Duodenal mucosa (tissue), 2 donors: ENCODE data around the gene SPX.

Experiments used
- H3K27ac ChIP-seq: one replicate; pipeline ENCODE4 v1.7.0; 2013; ENCODE audit warnings: low read depth, low read length
- H3K27me3 ChIP-seq, 2 donors: one replicate each; pipeline ENCODE4 v1.7.0; 2013; ENCODE audit warnings: low read length in 2 of 2, control low read depth in 1 of 2; ENCODE audit not compliant: insufficient read depth in 2 of 2, control insufficient read depth in 1 of 2
- H3K36me3 ChIP-seq, 2 donors: one replicate each; pipeline ENCODE4 v1.7.0; 2013; ENCODE audit warnings: low read length in 2 of 2, control low read depth in 1 of 2; ENCODE audit not compliant: insufficient read depth in 2 of 2, control insufficient read depth in 1 of 2
- H3K4me1 ChIP-seq, 2 donors: one replicate each; pipeline ENCODE4 v1.7.0; 2013; ENCODE audit warnings: low read length in 2 of 2, control low read depth in 1 of 2; ENCODE audit not compliant: insufficient read depth in 2 of 2, control insufficient read depth in 1 of 2
- H3K4me3 ChIP-seq, 2 donors: one replicate each; pipeline ENCODE4 v1.7.0; 2013; ENCODE audit warnings: low read length in 2 of 2, low read depth in 1 of 2
- H3K9ac ChIP-seq, 2 donors: one replicate each; pipeline ENCODE4 v1.7.0; 2013; ENCODE audit warnings: low read length in 2 of 2, low read depth in 1 of 2
- H3K9me3 ChIP-seq, 2 donors: one replicate each; pipeline ENCODE4 v1.7.0; 2013; ENCODE audit warnings: low read length in 2 of 2, control low read depth in 1 of 2; ENCODE audit not compliant: control insufficient read depth in 1 of 2

SPX gene

GRCh38 chr12:21551841-21552465 lies 25.9 kb downstream of the SPX start:
- no peak overlapping the region for H3K4me3 ChIP-seq
- H3K9me3 ChIP-seq: no peaks in the 10 kb centered on the region
- no peak overlapping the region for H3K27ac ChIP-seq
- no peaks in the 10 kb centered on the region for H3K27me3 ChIP-seq
- H3K4me1 ChIP-seq: no peaks in the 10 kb centered on the region
- H3K9ac ChIP-seq: no peak overlapping the region
- H3K36me3 ChIP-seq: no peaks in the 10 kb centered on the region

DNA sequence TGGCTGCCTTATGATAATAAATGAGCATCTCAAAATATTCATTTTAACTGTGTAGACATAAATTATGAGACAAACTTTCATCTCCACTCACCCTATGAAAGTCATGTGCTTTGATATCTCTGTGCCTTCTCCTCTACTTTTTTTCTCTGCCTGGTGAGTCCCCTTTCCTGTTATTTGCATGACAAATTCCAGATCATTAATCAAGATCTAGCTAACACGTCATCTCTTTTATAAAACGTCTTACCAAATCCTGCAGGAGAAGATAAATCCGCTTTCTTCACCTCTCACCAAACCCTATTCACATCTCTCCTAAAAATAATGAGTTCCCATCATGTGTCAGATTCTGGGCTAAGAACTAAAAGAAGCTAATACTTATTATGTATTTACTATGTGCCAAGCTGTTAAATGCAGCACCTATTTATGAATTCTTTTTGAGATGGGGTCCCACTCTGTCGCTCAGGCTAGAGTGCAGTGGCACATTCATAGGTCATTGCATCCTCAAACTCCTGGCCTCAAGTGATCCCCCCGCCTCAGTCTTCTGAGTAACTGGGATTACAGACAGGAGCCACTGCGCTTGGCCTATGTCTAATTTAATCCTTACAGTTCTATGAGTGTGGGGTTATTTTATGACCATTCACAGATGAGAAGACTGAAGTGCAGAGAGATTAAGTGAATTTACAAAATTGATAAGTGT lies 26.7 kb downstream of the SPX start:
- no peak overlapping the region for H3K27ac ChIP-seq
- H3K9me3 ChIP-seq: no peaks in the 10 kb centered on the region
- no peaks in the 10 kb centered on the region for H3K4me1 ChIP-seq
- H3K9ac ChIP-seq: no peak overlapping the region
- no peak overlapping the region for H3K4me3 ChIP-seq
- no peaks in the 10 kb centered on the region for H3K36me3 ChIP-seq
- H3K27me3 ChIP-seq: no peaks in the 10 kb centered on the region

DNA sequence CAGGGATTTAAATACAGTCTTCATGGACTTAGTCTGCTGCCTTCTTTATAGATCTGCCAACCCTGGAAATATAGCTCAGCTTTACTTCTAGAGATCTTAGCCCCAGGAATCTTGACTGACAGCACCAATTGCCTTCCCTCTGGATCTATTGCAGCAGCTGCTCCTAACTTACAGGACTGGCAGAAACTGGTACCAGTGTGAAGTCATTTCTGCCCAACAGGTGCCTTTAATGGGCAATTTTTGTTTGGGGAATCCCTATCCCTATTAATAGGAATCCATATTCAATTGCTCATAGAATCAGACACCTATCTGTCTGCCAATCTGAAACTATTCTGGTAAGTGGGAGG lies 27.2 kb downstream of the SPX start:
- H3K27me3 ChIP-seq: no peaks in the 10 kb centered on the region
- H3K9ac ChIP-seq: no peak overlapping the region
- H3K4me1 ChIP-seq: no peaks in the 10 kb centered on the region
- no peak overlapping the region for H3K4me3 ChIP-seq
- no peak overlapping the region for H3K27ac ChIP-seq
- H3K36me3 ChIP-seq: no peaks in the 10 kb centered on the region
- H3K9me3 ChIP-seq: no peaks in the 10 kb centered on the region

GRCh38 chr12:21558100-21558679 lies 32.1 kb downstream of the SPX start:
- Histone ChIP-seq H3K9ac (no peak overlapping the region), H3K36me3 (no peaks in the 10 kb centered on the region), H3K4me1 (no peaks in the 10 kb centered on the region), H3K4me3 (no peak overlapping the region), H3K27me3 (no peaks in the 10 kb centered on the region), H3K9me3 (no peaks in the 10 kb centered on the region), H3K27ac (no peak overlapping the region)

- H3K27ac ChIP-seq: no peak overlapping the region
- H3K27me3 ChIP-seq: no peaks in the 10 kb centered on the region
- no peaks in the 10 kb centered on the region for H3K4me1 ChIP-seq
- H3K36me3 ChIP-seq: no peaks in the 10 kb centered on the region
- H3K9me3 ChIP-seq: no peaks in the 10 kb centered on the region
- H3K4me3 ChIP-seq: no peak overlapping the region
- H3K9ac ChIP-seq: no peak overlapping the region
These were observed 33.9 kb downstream of the SPX start for GRCh38 chr12:21559855-21560569.

GRCh38 chr12:21561158-21561557 lies 35.1 kb downstream of the SPX start:
- Histone ChIP-seq H3K4me3 (no peak overlapping the region), H3K4me1 (no peaks in the 10 kb centered on the region), H3K36me3 (no peaks in the 10 kb centered on the region), H3K9me3 (no peaks in the 10 kb centered on the region), H3K27ac (no peak overlapping the region), H3K9ac (no peak overlapping the region), H3K27me3 (no peaks in the 10 kb centered on the region)

GRCh38 chr12:21562859-21563258 lies 36.8 kb downstream of the SPX start:
- H3K4me3 ChIP-seq: no peak overlapping the region
- no peaks in the 10 kb centered on the region for H3K9me3 ChIP-seq
- H3K27ac ChIP-seq: no peak overlapping the region
- H3K4me1 ChIP-seq: no peaks in the 10 kb centered on the region
- H3K36me3 ChIP-seq: no peaks in the 10 kb centered on the region
- H3K9ac ChIP-seq: no peak overlapping the region
- H3K27me3 ChIP-seq: no peaks in the 10 kb centered on the region

- H3K27ac ChIP-seq: no peak overlapping the region
These were observed 40.3 kb downstream of the SPX start for GRCh38 chr12:21566223-21566906.

DNA sequence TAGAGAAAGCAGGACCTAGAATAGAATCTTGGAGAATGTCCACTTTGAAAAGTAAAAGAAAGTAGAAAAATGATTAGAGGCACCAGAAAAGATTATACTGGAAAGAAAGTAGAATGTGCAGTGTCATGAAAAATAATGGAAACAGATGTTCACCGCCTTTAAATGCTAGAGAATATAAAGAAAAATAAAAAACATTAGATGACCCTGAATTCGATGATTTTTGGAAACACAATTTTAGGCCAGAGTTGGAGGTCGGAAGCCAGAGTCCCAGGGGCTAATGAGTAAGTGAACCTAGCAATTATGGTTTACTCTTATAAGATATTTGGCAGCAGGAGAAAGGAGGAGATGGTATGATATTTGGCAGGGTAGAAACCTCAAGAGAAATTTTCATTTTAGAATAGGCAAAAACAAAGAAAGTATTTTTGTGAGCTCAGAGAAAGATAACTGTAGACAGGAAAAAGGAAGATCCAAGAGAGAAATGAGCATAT lies 40.9 kb downstream of the SPX start:
- H3K4me1 ChIP-seq: no peaks in the 10 kb centered on the region
- H3K36me3 ChIP-seq: no peaks in the 10 kb centered on the region
- H3K9me3 ChIP-seq: no peaks in the 10 kb centered on the region
- H3K27me3 ChIP-seq: no peaks in the 10 kb centered on the region
- H3K4me3 ChIP-seq: no peak overlapping the region
- H3K27ac ChIP-seq: no peak overlapping the region
- H3K9ac ChIP-seq: no peak overlapping the region

More at GRCh38 chr12:21566223-21566906, 40.3 kb downstream of the SPX start:
- H3K27me3 ChIP-seq: no peaks in the 10 kb centered on the region
- H3K36me3 ChIP-seq: no peaks in the 10 kb centered on the region
- H3K9me3 ChIP-seq: no peaks in the 10 kb centered on the region
- H3K9ac ChIP-seq: no peak overlapping the region
- no peak overlapping the region for H3K4me3 ChIP-seq
- H3K4me1 ChIP-seq: no peaks in the 10 kb centered on the region
